ENCODE measurements around the gene ZNF559. TPM values are rescaled to one million over a fixed set of nuclear protein-coding genes. Genes with fewer than 3 reads are reported as not detected.
A peak's percentile ranks its signal among the peaks of the same experiment; 100 is the strongest.
"Not testable (repeated sequence)": the region's sequence is repeated elsewhere in the genome, so short reads cannot be mapped to it uniquely, and the experiment has no call there.

ZNF559 gene
- 10 to 100 TPM; 53.4 to 72.9 (median 61.2) TPM for polyA plus RNA-seq (ENCODE audit: insufficient read length in 3 of 3)
- long read RNA-seq, donor 1: 0 reads
- long read RNA-seq, donor 2, full-length matches to known transcripts: 3 of 3 reads
- long read RNA-seq, donor 2, partial matches to known transcripts: 0 of 3 reads
- long read RNA-seq, donor 2, other reads (novel, unspliced or antisense): 0 of 3 reads
- long read RNA-seq, donor 3, partial matches to known transcripts: 0 of 1 reads
- long read RNA-seq, donor 3, other reads (novel, unspliced or antisense): 0 of 1 reads
- long read RNA-seq, donor 4, partial matches to known transcripts: 5 of 8 reads
- long read RNA-seq, donor 4, other reads (novel, unspliced or antisense): 0 of 8 reads
- long read RNA-seq, donor 5, partial matches to known transcripts: 0 of 1 reads
- long read RNA-seq, donor 5, other reads (novel, unspliced or antisense): 0 of 1 reads
- long read RNA-seq, donor 6: 0 reads
- long read RNA-seq, donor 7, full-length matches to known transcripts: 4 of 4 reads
- long read RNA-seq, donor 7, partial matches to known transcripts: 0 of 4 reads
- long read RNA-seq, donor 7, other reads (novel, unspliced or antisense): 0 of 4 reads
- long read RNA-seq, donor 8: 0 reads
- long read RNA-seq, donor 9, full-length matches to known transcripts: 3 of 17 reads
- long read RNA-seq, donor 9, partial matches to known transcripts: 14 of 17 reads
- long read RNA-seq, donor 9, other reads (novel, unspliced or antisense): 0 of 17 reads
- long read RNA-seq, donor 10, partial matches to known transcripts: 0 of 2 reads
- long read RNA-seq, donor 10, other reads (novel, unspliced or antisense): 0 of 2 reads
- long read RNA-seq, donor 11: 0 reads
- long read RNA-seq, donor 12, partial matches to known transcripts: 0 of 2 reads
- long read RNA-seq, donor 12, other reads (novel, unspliced or antisense): 0 of 2 reads
- long read RNA-seq, donor 13, partial matches to known transcripts: 0 of 2 reads
- long read RNA-seq, donor 13, other reads (novel, unspliced or antisense): 0 of 2 reads
- long read RNA-seq, donor 14: 0 reads
- long read RNA-seq, donor 15: 0 reads
- long read RNA-seq, donor 16, partial matches to known transcripts: 11 of 13 reads
- long read RNA-seq, donor 16, other reads (novel, unspliced or antisense): 0 of 13 reads

DNA sequence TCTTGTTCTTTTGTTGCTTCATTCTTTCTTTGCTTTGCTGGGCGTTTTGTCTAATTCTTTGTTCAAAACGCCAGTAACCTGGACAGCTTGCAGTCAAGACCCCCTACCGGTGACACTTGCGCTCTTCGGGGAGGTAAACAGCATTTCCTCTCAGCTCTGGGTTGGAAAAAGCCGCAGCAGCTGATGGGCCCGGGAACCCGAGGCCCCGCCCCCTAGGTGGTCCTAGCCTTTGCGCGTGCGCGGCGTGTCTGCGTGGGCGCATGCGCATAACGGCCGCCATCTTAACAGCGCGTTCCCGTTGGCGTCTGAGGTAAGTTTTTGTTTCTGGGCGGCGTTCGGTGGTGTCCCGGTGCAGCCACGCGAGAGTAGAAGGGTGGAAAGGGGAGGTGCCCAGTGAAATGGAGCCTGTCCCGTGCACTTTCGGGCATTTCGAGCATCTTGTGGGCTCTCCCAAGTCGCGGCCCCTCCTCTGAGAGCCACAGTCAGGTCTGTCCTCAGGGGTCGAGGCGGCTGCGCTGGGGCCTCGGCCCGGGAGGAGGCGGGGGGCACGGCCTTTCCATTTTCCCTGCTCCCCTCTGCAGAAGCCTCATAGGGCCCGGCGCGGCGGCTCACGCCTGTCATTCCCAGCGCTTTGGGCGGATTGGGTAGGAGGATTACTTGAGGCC, at the start of gene ZNF559:
Gene ZNF559, plus strand, starts transcription at position 261 of the 665 bp plus-strand sequence. CDS start 14,371 bp downstream, outside the sequence.
- peak; percentile 95 for DNase-seq

- peak; percentile 10 for DNase-seq
Observed at GRCh38 chr19:9283485-9283884, 40.5 kb upstream of the ZNF559 start.

DNA sequence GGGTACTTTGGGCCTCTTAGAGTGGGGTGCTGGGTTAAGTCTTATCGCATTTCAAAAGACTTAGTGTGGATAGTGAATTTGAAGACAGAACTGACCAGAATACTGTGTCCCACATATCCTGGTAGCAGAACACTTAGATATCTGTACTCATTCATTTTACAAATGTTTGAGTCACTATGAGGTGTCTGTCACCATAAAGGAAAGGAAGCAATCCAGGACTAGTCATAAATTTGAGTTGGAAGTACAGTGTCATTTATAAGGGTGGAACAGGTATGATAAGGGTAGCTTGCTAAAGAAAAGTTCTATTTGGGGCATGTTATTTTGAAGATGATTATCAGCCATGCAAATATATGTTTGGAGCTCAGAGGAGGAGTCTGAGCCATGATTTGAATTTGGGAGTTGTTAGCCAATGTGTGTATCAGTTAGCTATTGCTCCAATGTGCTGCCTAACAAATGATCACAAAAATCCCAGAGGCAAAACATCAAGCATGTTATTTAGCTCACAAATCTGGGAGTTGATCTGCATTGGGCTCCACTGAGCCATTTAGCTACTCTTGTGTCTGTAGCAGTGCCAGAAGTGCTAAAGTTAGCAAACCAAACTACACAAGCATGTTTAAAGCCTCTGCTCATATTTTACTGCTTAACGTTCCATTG, 34.6 kb upstream of the ZNF559 start:
- no peak for DNase-seq

DNA sequence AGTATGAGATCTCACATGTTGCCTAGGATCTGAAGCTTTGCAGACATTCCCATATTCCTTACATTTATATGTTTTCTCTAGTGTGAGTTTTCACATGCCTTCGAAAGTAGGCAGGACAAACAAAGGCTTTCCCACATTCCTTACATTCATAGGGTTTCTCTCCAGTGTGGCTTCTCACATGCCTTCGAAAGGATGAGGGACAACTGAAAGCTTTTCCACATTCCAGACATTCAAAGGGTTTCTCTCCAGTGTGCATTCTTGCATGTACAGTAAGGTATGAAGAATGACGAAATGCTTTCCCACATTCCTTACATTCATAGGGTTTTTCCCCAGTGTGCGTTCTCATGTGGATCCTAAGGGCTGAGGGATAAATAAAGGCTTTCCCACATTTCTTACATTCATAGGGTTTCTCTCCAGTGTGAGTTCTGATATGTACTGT, 28.5 kb upstream of the ZNF559 start:
- no peak for DNase-seq

GRCh38 chr19:9296336-9296735, 27.6 kb upstream of the ZNF559 start:
- no peak for DNase-seq

DNA sequence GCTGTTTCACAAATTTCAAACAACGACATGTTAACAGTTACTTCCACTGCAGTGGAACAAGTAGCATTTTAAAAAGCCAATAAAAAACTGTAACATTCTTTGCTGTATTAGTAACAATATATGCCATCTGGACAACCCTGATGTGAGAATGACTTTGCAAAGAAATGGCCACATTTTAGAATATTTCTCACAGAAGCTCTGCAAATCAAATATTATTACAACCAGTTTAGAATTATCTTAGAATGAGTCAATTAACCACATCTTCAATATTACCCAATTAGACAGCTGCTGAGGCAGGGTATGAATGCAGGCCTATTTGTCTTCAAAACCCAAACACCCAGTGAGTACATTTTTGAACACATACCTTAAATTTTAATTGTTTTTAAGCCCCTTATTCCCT, 17.5 kb upstream of the ZNF559 start:
- DNase-seq: no peak

- no peak for DNase-seq
Observed at GRCh38 chr19:9308091-9308770, 15.7 kb upstream of the ZNF559 start.

DNA sequence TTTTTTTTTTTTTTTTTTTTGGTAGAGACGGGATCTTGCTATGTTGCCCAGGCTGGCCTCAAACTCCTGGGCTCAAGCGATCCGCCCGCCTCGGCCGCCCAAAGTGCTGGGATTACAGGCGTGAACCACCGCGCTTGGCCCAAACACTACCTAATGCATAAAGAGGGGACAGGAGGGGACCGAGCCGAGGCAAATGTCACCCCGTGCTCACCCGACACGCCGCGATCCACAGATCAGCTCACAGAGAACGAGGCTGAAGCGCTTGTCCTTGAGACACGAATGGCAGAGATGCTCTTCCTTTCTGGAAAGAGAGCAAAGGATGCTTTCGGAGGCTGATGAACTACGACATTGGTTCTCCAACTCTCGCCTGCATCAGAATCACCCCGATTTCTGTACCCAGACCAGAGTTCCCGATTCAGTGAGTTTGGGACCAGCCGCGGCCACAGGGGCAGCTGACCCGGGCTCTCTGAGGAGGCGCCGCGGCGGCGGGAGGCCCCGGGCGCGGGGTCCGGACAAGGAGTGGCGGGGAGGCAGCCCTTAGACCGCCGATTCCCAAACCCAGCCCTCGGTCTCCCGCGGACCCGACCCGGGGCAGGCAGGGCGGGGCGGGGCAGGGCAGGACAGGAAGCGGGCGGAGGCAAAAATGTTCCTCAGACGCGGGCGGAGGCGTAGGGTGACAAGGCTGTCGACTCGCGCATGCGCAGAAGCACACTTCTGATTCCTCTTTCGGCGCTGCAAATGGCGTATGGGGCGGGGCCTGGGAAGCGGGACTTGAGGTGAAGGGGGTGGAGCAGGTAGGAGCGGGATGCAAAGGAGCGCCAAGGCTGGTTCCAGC, 14.6 kb upstream of the ZNF559 start, which contains the start of gene ZNF699:
Gene ZNF699, minus strand, starts transcription at position 700 of the 835 bp plus-strand sequence. CDS start 4,719 bp downstream, outside the sequence.
- peak; percentile 98 for DNase-seq

- peak; percentile 93 for DNase-seq
Observed at GRCh38 chr19:9309974-9310446, 14.0 kb upstream of the ZNF559 start.

DNA sequence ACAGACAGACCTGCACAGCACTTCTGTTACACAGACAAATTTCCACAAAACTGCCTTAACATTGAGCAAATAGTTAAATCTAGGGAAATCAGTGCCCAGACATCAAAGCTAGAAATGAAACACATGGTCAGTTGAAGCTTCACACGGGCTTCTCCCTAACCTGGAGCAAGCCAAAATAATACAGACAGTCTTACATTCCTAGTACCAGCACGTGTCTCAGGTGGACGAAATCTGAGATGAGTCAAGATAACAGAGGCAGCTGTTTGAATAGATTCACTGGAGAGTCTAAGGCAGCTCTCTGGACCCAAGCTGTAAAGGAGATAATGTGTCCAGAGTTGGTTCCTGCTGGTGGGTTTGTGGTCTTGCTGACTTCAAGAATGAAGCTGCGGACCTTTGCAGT, 10.2 kb upstream of the ZNF559 start:
- no peak for DNase-seq

- DNase-seq: no peak
Observed at GRCh38 chr19:9321338-9321737, 2.6 kb upstream of the ZNF559 start.

DNA sequence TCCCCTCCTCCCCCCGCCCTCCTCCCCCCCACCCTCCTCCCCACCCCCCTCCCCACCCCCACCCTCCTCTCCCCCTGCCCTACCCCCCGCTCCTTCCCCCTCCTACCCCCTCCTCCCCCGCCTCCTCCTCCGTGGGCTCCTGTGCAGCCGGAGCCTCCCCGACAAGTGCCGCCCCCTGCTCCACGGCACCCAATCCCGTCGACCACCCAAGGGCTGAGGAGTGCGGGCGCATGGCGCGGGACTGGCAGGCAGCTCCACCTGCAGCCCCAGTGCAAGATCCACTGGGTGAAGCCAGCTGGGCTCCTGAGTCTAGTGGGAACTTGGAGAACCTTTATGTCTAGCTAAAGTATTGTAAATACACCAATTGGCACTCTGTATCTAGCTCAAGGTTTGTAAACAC, 2.2 kb upstream of the ZNF559 start:
- DNase-seq: not testable (repeated sequence)

GRCh38 chr19:9322201-9322600, 1.8 kb upstream of the ZNF559 start:
- not testable (repeated sequence) for DNase-seq

- peak; percentile 69 for DNase-seq
Observed at GRCh38 chr19:9323557-9323918, 441 bp upstream of the ZNF559 start.

DNA sequence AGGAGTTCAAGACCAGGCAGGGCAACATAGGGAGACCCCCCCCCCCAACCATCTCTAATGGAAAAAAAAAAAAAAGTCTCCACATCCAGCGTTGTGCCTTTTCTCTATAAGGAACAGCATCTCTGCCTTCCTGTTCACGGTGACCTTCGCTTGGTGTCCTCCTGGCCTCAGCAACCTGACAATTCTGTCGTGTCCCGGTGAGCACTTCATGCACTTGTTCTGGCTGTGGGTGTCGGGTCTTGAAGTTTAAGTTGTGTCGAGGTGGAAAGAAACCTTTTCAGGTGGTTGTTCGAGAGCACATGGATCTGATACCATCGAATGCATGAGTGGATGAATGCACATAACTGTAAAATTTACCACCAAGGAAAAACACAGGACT, 594 bp downstream of the ZNF559 start:
- no peak for DNase-seq

DNA sequence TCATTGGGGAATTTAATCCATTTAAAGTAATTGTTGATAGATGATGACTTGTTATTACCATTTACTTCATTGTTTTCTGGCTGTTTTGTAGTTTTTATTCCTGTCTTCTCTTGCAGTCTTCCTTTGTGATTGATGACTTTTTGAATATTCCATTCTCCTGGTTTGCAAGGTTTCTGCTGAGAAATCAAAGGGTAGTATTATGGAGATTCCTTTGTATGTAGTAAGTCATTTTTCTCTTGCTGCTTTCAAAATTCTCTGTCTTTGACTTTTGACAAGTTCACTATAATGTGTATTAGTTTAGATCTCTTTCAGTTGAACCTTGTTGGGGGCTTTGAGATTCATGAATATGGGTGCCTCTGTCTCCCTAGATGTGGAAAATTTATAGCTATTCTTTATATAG, 6.0 kb downstream of the ZNF559 start:
- no peak for DNase-seq

DNA sequence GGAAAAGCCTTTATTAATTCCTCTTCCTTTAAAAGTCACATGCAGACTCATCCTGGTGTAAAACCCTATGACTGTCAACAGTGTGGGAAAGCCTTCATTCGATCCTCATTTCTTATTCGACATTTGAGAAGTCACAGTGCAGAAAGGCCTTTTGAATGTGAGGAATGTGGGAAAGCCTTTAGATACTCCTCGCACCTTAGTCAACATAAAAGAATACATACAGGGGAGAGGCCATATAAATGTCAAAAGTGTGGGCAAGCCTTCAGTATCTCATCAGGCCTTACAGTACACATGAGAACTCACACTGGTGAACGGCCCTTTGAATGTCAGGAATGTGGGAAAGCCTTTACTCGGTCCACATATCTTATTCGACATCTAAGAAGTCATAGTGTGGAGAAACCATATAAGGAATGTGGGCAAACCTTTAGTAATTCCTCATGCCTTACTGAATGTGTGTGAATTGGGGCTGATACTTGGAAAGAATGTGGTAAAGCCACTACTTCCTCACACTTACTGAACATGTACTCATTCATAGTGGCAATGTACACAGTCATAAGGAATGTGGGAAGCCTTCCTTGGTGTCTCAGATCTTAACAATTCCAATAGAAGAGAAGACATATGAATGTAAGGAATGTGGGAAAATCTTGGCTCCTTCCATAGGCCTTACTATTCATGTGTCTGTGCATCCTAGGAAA, 18.8 kb downstream of the ZNF559 start:
- DNase-seq: no peak

DNA sequence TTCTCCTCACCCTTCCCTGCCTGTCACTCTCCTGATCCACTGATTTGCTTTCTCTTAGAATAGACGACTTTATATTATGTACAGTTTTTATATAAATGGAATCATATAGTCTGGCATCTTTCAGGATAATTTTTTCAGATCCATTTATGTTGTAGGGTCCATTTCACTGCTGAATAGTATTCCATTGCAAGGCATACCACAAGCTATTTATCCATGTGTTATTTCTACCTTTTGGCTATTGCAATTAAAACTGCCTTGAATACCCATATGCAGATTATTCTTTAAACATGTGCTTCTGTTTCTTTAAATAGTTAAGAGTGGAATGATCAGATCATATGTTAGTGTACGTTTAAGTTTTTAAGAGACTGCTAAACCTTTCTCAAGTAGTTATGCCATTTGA, 21.0 kb downstream of the ZNF559 start:
- no peak for DNase-seq

DNA sequence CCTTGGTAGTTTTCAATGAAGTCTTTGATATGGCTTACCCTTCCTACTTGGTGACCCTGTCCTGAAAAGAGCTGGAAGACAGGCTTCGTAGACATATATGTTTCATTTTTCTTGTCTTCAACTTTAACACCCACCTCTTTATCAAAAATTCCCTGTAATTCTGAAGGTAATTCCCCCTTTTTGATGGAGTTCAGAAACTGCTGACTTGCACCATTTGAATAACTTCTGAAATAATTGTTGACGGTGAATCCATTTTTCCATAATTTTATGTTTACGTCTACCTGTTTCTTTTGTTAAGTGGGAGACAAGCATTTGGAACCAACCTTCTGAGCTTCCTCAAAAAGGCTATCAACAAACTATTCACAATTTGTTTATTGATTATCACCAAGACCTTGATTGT, 24.3 kb downstream of the ZNF559 start:
- no peak for DNase-seq
